ENCODE results near the gene ZNF560. TPM values are rescaled to one million over a fixed set of nuclear protein-coding genes. Genes with fewer than 3 reads are reported as not detected.
A peak's percentile ranks its signal among the peaks of the same experiment; 100 is the strongest.

Gene ZNF560
- total and polyA plus RNA-seq, 9 of the 15 experiments (the other 6 are each of a cell fraction or from before 2014, with no cell fraction given), result 0.04 to 0.18 (median 0.05) TPM; not detected in 3

DNA sequence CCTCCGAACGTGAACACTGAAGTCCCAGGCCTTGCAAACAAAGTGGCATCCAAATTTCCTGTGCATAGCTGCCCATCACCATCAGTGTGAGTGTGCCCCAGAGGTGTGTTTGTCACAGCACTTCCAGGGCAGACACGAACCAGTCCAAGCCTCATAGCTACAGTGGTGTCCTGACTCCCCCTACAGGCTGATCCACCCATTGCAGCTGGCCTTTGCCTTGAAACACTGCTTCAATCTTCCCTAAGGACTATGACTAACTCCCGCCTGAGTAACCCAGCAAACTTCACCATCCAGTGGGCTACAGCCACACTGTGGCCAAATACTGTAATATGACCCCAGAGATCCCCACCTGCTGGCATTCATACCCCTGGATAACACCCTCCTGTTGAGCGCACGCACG, 66.9 kb downstream of the ZNF560 start:
- ChIA-PET POLR2A (interaction anchor here (0.7 kb wide), 1 partner anchor 108 kb away, joined by 3 read pairs; no protein-coding TSS in a partner anchor), CTCF (ENCODE audit: low intra/inter-chr PET ratio) (no interaction called here)
- no peak overlapping the region for H3K27ac ChIP-seq (ENCODE audit: extremely low read depth, low read depth, low read length)
- no peaks in the 10 kb centered on the region for H3K9me1 ChIP-seq (ENCODE audit: control insufficient read depth, insufficient read depth, low read length)
- no peak overlapping the region for H3K4me3 ChIP-seq
- peaks cover 15% of the 10 kb centered on the region for H3K79me2 ChIP-seq (ENCODE audit: control insufficient read depth, insufficient read depth, low read length)
- no peak overlapping the region for H2AFZ ChIP-seq (ENCODE audit: low read depth, low read length)
- H3K9me3 ChIP-seq (replicated peaks; ENCODE audit: control insufficient read depth, insufficient read depth, low read depth, low read length), result no peaks in the 10 kb centered on the region
- H3K27me3 ChIP-seq (ENCODE audit: control insufficient read depth in 2 of 2, insufficient read depth in 2 of 2, low read length in 2 of 2), result no peaks in the 10 kb centered on the region
- DNase-seq (ENCODE audit: extremely low read depth in 1 of 4, low spot score in 3 of 4), result peak; percentile 32 to 56 (median 40)
- WGBS (ENCODE audit: insufficient coverage, low coverage, missing lambda C conversion rate), result 91% methylated on average over 7 of the region's 7 CpGs
- FAIRE-seq, result no peak
- TF ChIP-seq, protein P1, sequence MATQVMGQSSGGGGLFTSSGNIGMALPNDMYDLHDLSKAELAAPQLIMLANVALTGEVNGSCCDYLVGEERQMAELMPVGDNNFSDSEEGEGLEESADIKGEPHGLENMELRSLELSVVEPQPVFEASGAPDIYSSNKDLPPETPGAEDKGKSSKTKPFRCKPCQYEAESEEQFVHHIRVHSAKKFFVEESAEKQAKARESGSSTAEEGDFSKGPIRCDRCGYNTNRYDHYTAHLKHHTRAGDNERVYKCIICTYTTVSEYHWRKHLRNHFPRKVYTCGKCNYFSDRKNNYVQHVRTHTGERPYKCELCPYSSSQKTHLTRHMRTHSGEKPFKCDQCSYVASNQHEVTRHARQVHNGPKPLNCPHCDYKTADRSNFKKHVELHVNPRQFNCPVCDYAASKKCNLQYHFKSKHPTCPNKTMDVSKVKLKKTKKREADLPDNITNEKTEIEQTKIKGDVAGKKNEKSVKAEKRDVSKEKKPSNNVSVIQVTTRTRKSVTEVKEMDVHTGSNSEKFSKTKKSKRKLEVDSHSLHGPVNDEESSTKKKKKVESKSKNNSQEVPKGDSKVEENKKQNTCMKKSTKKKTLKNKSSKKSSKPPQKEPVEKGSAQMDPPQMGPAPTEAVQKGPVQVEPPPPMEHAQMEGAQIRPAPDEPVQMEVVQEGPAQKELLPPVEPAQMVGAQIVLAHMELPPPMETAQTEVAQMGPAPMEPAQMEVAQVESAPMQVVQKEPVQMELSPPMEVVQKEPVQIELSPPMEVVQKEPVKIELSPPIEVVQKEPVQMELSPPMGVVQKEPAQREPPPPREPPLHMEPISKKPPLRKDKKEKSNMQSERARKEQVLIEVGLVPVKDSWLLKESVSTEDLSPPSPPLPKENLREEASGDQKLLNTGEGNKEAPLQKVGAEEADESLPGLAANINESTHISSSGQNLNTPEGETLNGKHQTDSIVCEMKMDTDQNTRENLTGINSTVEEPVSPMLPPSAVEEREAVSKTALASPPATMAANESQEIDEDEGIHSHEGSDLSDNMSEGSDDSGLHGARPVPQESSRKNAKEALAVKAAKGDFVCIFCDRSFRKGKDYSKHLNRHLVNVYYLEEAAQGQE (IDR thresholded peaks at IDR 0.05; ENCODE audit: borderline replicate concordance), result peak; percentile 23; the same call in 1 of the 2 replicates
- TF ChIP-seq, protein P1 (CRISPR knock-in tag; IDR thresholded peaks at IDR 0.05; ENCODE audit: low read depth), result no peak
- TF ChIP-seq NR2F6 (CRISPR knock-in tag; IDR thresholded peaks at IDR 0.05), result no peak
- TF ChIP-seq, protein P2, sequence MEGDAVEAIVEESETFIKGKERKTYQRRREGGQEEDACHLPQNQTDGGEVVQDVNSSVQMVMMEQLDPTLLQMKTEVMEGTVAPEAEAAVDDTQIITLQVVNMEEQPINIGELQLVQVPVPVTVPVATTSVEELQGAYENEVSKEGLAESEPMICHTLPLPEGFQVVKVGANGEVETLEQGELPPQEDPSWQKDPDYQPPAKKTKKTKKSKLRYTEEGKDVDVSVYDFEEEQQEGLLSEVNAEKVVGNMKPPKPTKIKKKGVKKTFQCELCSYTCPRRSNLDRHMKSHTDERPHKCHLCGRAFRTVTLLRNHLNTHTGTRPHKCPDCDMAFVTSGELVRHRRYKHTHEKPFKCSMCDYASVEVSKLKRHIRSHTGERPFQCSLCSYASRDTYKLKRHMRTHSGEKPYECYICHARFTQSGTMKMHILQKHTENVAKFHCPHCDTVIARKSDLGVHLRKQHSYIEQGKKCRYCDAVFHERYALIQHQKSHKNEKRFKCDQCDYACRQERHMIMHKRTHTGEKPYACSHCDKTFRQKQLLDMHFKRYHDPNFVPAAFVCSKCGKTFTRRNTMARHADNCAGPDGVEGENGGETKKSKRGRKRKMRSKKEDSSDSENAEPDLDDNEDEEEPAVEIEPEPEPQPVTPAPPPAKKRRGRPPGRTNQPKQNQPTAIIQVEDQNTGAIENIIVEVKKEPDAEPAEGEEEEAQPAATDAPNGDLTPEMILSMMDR (IDR thresholded peaks at IDR 0.05 in 2 of 3, conservative IDR thresholded peaks at IDR 0.05 in 1 of 3; ENCODE audit: insufficient read depth in 2 of 3, low read depth in 1 of 3, low read length in 3 of 3), result peak; percentile 51 to 65 (median 57)
- 0 out of 2 replicates have a peak, but pooled peaks have one; percentile 14 for TF ChIP-seq SMC3 (conservative IDR thresholded peaks at IDR 0.05; ENCODE audit: insufficient read depth, low read depth, low read length)
- peaks cover 2 to 3% of the 10 kb centered on the region in 2 experiments; a peak in 2 of 5 replicates for H3K4me1 ChIP-seq (replicated peaks in 1 of 2; ENCODE audit: control insufficient read depth in 2 of 2, insufficient read depth in 2 of 2, low read length in 2 of 2)
- no peak overlapping the region for H3K4me2 ChIP-seq (ENCODE audit: insufficient read depth, low read length)
- no TSS peak for BruUV-seq (replicated peaks)
- intact Hi-C loops (cut with micrococcal nuclease) (no loop called here), in situ Hi-C loops (cut with MboI) (no loop called here)
- H3K36me3 ChIP-seq (ENCODE audit: control insufficient read depth, insufficient read depth, low read length), result peaks cover 51% of the 10 kb centered on the region
- H3K9ac ChIP-seq (ENCODE audit: insufficient read depth in 1 of 2, low read depth in 2 of 2, low read length in 2 of 2), result no peak overlapping the region
- H4K20me1 ChIP-seq (replicated peaks; ENCODE audit: control insufficient read depth, insufficient read depth, low read length), result no peaks in the 10 kb centered on the region
- ATAC-seq, result peak; percentile 42

Measured in K562 (cell line).